SH-SY5Y (cell line): Measurements from ENCODE around the gene OR1E2.

ENCODE experiments used
- GATA2 ChIP-seq: IDR thresholded peaks from 2 replicates; pipeline ENCODE4 v1.6.1; 2011; ENCODE audit warnings: mild to moderate bottlenecking, low read depth, low read length
- GATA3 ChIP-seq: IDR thresholded peaks from 2 replicates; pipeline ENCODE4 v1.6.1; 2011; ENCODE audit warnings: low read depth, mild to moderate bottlenecking, low read length, moderate library complexity

OR1E2 gene

GRCh38 chr17:3411070-3411469 lies 22.6 kb downstream of the OR1E2 start, which contains the start of gene OR3A3:
Gene OR3A3, plus strand, starts transcription at chr17:3411370.
- TF ChIP-seq GATA3 (no peak), GATA2 (no peak)

- TF ChIP-seq GATA2 (no peak), GATA3 (no peak)
Measured at GRCh38 chr17:3401786-3402185, 31.9 kb downstream of the OR1E2 start.

- TF ChIP-seq GATA3 (no peak), GATA2 (no peak)
Measured at GRCh38 chr17:3400055-3400454, 33.6 kb downstream of the OR1E2 start.

GRCh38 chr17:3398310-3398709 lies 35.3 kb downstream of the OR1E2 start, which contains the start of gene OR1E1:
Gene OR1E1, minus strand, starts transcription at chr17:3398410. Its CDS starts 0 bp downstream, at chr17:3398410.
- TF ChIP-seq GATA3: no peak
- no peak for TF ChIP-seq GATA2

GRCh38 chr17:3389791-3390190 lies 43.9 kb downstream of the OR1E2 start:
- TF ChIP-seq GATA2 (no peak), GATA3 (no peak)

GRCh38 chr17:3385869-3386816 lies 47.5 kb downstream of the OR1E2 start, which contains the start of gene OR3A2:
Gene OR3A2, minus strand, starts transcription at chr17:3386308.
- TF ChIP-seq GATA2 (no peak), GATA3 (no peak)
